Breast epithelium (tissue), 3 donors: ENCODE measurements around the gene RBFOX1.

Experiments
- CTCF ChIP-seq, 3 donors: fragments of 450-650 bp; IDR thresholded peaks; one replicate each; pipeline ENCODE4 v1.5.1; 2016 to 2017; ENCODE audit warnings: antibody characterized with exemption in 3 of 3, mild to moderate bottlenecking in 3 of 3, moderate library complexity in 3 of 3
- POLR2A ChIP-seq: fragments of 450-650 bp; IDR thresholded peaks from one replicate; pipeline ENCODE4 v1.6.1; 2016; ENCODE audit warnings: antibody characterized with exemption, mild to moderate bottlenecking, moderate library complexity

- TF ChIP-seq POLR2A = no peak
- TF ChIP-seq CTCF (IDR thresholded peaks at IDR 0.05) = no peak
Measured at GRCh38 chr16:7637446-7637845, 304.8 kb downstream of the RBFOX1 start.
